ENCODE results near the gene RPRD1B. TPM values are rescaled to one million over a fixed set of nuclear protein-coding genes. Genes with fewer than 3 reads are reported as not detected.

Gene RPRD1B
- total RNA-seq, 1 donor from 2014 or later, result 29.2 TPM

- peaks cover 31% of the 10 kb centered on the region for H3K4me1 Mint-ChIP-seq (ENCODE audit: low read depth, unreplicated experiment)
- H3K27ac Mint-ChIP-seq (ENCODE audit: unreplicated experiment), result no peak overlapping the region
- peaks cover 8% of the 10 kb centered on the region for H3K36me3 Mint-ChIP-seq (ENCODE audit: unreplicated experiment)
- DNase-seq, result no peak
- TF ChIP-seq CTCF (IDR thresholded peaks at IDR 0.05; ENCODE audit: partially characterized antibody, unreplicated experiment), result no peak
- H3K27me3 Mint-ChIP-seq (ENCODE audit: unreplicated experiment), result peaks cover 2% of the 10 kb centered on the region
- no peak overlapping the region for H3K4me3 Mint-ChIP-seq (ENCODE audit: unreplicated experiment)
- H3K9me3 Mint-ChIP-seq (ENCODE audit: unreplicated experiment), result peaks cover 2% of the 10 kb centered on the region
Measured at GRCh38 chr20:37995856-37996605, 37.5 kb upstream of the RPRD1B start.

- Mint-ChIP-seq H3K36me3 (ENCODE audit: unreplicated experiment) (peaks cover 8% of the 10 kb centered on the region), H3K4me3 (ENCODE audit: unreplicated experiment) (no peak overlapping the region), H3K9me3 (ENCODE audit: unreplicated experiment) (peaks cover 2% of the 10 kb centered on the region), H3K27ac (ENCODE audit: unreplicated experiment) (no peak overlapping the region), H3K4me1 (ENCODE audit: low read depth, unreplicated experiment) (peaks cover 23% of the 10 kb centered on the region), H3K27me3 (ENCODE audit: unreplicated experiment) (peaks cover 2% of the 10 kb centered on the region)
- TF ChIP-seq CTCF (IDR thresholded peaks at IDR 0.05; ENCODE audit: partially characterized antibody, unreplicated experiment), result no peak
- DNase-seq, result no peak
Measured at GRCh38 chr20:37997516-37997915, 36.0 kb upstream of the RPRD1B start.

GRCh38 chr20:37999526-38000263, 33.9 kb upstream of the RPRD1B start:
- H3K27me3 Mint-ChIP-seq (ENCODE audit: unreplicated experiment), result no peaks in the 10 kb centered on the region
- H3K27ac Mint-ChIP-seq (ENCODE audit: unreplicated experiment), result no peak overlapping the region
- peaks cover 8% of the 10 kb centered on the region for H3K36me3 Mint-ChIP-seq (ENCODE audit: unreplicated experiment)
- TF ChIP-seq CTCF (IDR thresholded peaks at IDR 0.05; ENCODE audit: partially characterized antibody, unreplicated experiment), result no peak
- peaks cover 15% of the 10 kb centered on the region for H3K4me1 Mint-ChIP-seq (ENCODE audit: low read depth, unreplicated experiment)
- no peak for DNase-seq
- peak overlapping the region; percentile 40 for H3K4me3 Mint-ChIP-seq (ENCODE audit: unreplicated experiment)
- peaks cover 2% of the 10 kb centered on the region for H3K9me3 Mint-ChIP-seq (ENCODE audit: unreplicated experiment)

- Mint-ChIP-seq H3K4me3 (ENCODE audit: unreplicated experiment) (no peak overlapping the region), H3K36me3 (ENCODE audit: unreplicated experiment) (peaks cover 8% of the 10 kb centered on the region), H3K27me3 (ENCODE audit: unreplicated experiment) (no peaks in the 10 kb centered on the region), H3K4me1 (ENCODE audit: low read depth, unreplicated experiment) (peaks cover 14% of the 10 kb centered on the region), H3K27ac (ENCODE audit: unreplicated experiment) (no peak overlapping the region), H3K9me3 (ENCODE audit: unreplicated experiment) (peaks cover 2% of the 10 kb centered on the region)
- DNase-seq, result no peak
- no peak for TF ChIP-seq CTCF (IDR thresholded peaks at IDR 0.05; ENCODE audit: partially characterized antibody, unreplicated experiment)
Measured at GRCh38 chr20:38000293-38000692, 33.3 kb upstream of the RPRD1B start.
